HFFc6 (cell line): ENCODE data around the gene ZBTB5. TPM values are rescaled to one million over a fixed set of nuclear protein-coding genes. Genes with fewer than 3 reads are reported as not detected.

Experiments used
- DNase-seq: peaks from one replicate; pipeline ENCODE4 v3.0.0-alpha.2; 2018
- H3K27ac Mint-ChIP-seq: 2 replicates; pipeline ENCODE4 v1.8.0; 2020; ENCODE audit warnings: mild to moderate bottlenecking, mixed read lengths
- H3K27me3 Mint-ChIP-seq: 2 replicates; pipeline ENCODE4 v1.8.0; 2021; ENCODE audit warnings: mild to moderate bottlenecking, moderate library complexity, mixed read lengths; ENCODE audit not compliant: insufficient read depth
- H3K36me3 Mint-ChIP-seq: 2 replicates; pipeline ENCODE4 v1.8.0; 2021; ENCODE audit warnings: low read depth, mixed read lengths
- H3K4me1 Mint-ChIP-seq: 2 replicates; pipeline ENCODE4 v1.8.0; 2020; ENCODE audit warnings: low read depth, mixed read lengths
- H3K4me3 Mint-ChIP-seq: 2 replicates; pipeline ENCODE4 v1.8.0; 2020; ENCODE audit warnings: mild to moderate bottlenecking, moderate library complexity, mixed read lengths
- H3K9me3 Mint-ChIP-seq: 2 replicates; pipeline ENCODE4 v1.8.0; 2020; ENCODE audit warnings: mild to moderate bottlenecking, mixed read lengths
- CTCF ChIP-seq: fragments of 200-600 bp; sonication (generic); IDR thresholded peaks from 2 replicates; pipeline ENCODE4 v1.5.0; 2021; ENCODE audit warnings: antibody characterized with exemption, mild to moderate bottlenecking
- total RNA-seq, 6 experiments: library from RNA; stranded (reverse); fragmentation: NEBNext Ultra II Directional; extraction: Animal tissue kit (Norgen Biotek cat#: 25700); gene quantifications; 2 replicates in 1 of 6; 3 replicates in 5 of 6; pipeline ENCODE4 v1.2.3, GENCODE V29; 2021

Gene ZBTB5
- total RNA-seq, 6 experiments from 2014 or later = 4.6 to 5.9 (median 5.3) TPM

- H3K9me3 Mint-ChIP-seq = no peaks in the 10 kb centered on the region
- no peaks in the 10 kb centered on the region for H3K4me1 Mint-ChIP-seq
- no peak for TF ChIP-seq CTCF
- H3K4me3 Mint-ChIP-seq = no peak overlapping the region
- H3K27ac Mint-ChIP-seq = no peak overlapping the region
- peaks cover 16% of the 10 kb centered on the region for H3K36me3 Mint-ChIP-seq
- H3K27me3 Mint-ChIP-seq = no peaks in the 10 kb centered on the region; the same call in none of the 2 replicates
- DNase-seq = no peak
Observed at GRCh38 chr9:37509536-37509935, 44.3 kb upstream of the ZBTB5 start.

- no peak; the same call in 1 of the 2 replicates for TF ChIP-seq CTCF
- no peak for DNase-seq
- peaks cover under 1% of the 10 kb centered on the region; the same call in 1 of the 2 replicates for H3K4me1 Mint-ChIP-seq
- H3K27ac Mint-ChIP-seq = no peak overlapping the region
- H3K4me3 Mint-ChIP-seq = no peak overlapping the region
- H3K36me3 Mint-ChIP-seq = peaks cover 20% of the 10 kb centered on the region
- no peaks in the 10 kb centered on the region; the same call in none of the 2 replicates for H3K27me3 Mint-ChIP-seq
- no peaks in the 10 kb centered on the region for H3K9me3 Mint-ChIP-seq
Observed at GRCh38 chr9:37508834-37509206, 43.6 kb upstream of the ZBTB5 start.

GRCh38 chr9:37508135-37508833, 43.0 kb upstream of the ZBTB5 start:
- H3K4me3 Mint-ChIP-seq = no peak overlapping the region

GRCh38 chr9:37507566-37508134, 42.4 kb upstream of the ZBTB5 start:
- no peak overlapping the region for H3K27ac Mint-ChIP-seq
- DNase-seq = no peak
- H3K4me3 Mint-ChIP-seq = no peak overlapping the region
- H3K4me1 Mint-ChIP-seq = peaks cover 9% of the 10 kb centered on the region; the same call in 1 of the 2 replicates
- no peaks in the 10 kb centered on the region for H3K9me3 Mint-ChIP-seq
- H3K27me3 Mint-ChIP-seq = no peaks in the 10 kb centered on the region; the same call in none of the 2 replicates
- peaks cover 32% of the 10 kb centered on the region for H3K36me3 Mint-ChIP-seq
- TF ChIP-seq CTCF = no peak

More at GRCh38 chr9:37508135-37508833, 43.0 kb upstream of the ZBTB5 start:
- Mint-ChIP-seq H3K27me3 (no peaks in the 10 kb centered on the region; the same call in none of the 2 replicates), H3K27ac (no peak overlapping the region), H3K36me3 (peaks cover 26% of the 10 kb centered on the region), H3K4me1 (peaks cover 6% of the 10 kb centered on the region; the same call in 1 of the 2 replicates), H3K9me3 (no peaks in the 10 kb centered on the region)
- no peak for DNase-seq
- no peak for TF ChIP-seq CTCF

- H3K27me3 Mint-ChIP-seq = peaks cover 2% of the 10 kb centered on the region
- H3K4me1 Mint-ChIP-seq = peaks cover 9% of the 10 kb centered on the region; the same call in 1 of the 2 replicates
- peaks cover 53% of the 10 kb centered on the region for H3K36me3 Mint-ChIP-seq
- no peak overlapping the region for H3K27ac Mint-ChIP-seq
- no peak overlapping the region for H3K4me3 Mint-ChIP-seq
- TF ChIP-seq CTCF = no peak
- no peaks in the 10 kb centered on the region for H3K9me3 Mint-ChIP-seq
- DNase-seq = no peak
Observed at GRCh38 chr9:37504605-37505004, 39.4 kb upstream of the ZBTB5 start.
